GM23338 (cell line): ENCODE measurements around the gene WIPF3. TPM values are rescaled to one million over a fixed set of nuclear protein-coding genes. Genes with fewer than 3 reads are reported as not detected.

Source experiments
- ATAC-seq: fragments of 200-7000 bp; cut with Tn5 transposase; 3 replicates; pipeline ENCODE4 v1.9.1; 2020
- DNase-seq: peaks from one replicate; pipeline ENCODE4 v3.0.0-alpha.2; 2015; ENCODE audit warnings: low spot score
- H2AFZ ChIP-seq: fragments of 200-600 bp; sonication (generic); 2 replicates; pipeline ENCODE4 v1.8.0; 2016; ENCODE audit warnings: antibody characterized with exemption, mild to moderate bottlenecking, moderate library complexity
- H3F3A ChIP-seq: fragments of 200-600 bp; sonication (generic); replicated peaks from 2 replicates; pipeline ENCODE4 v1.8.0; 2017; ENCODE audit warnings: antibody characterized with exemption, mixed run types, low read depth
- H3K27ac ChIP-seq: fragments of 200-600 bp; sonication (generic); 2 replicates; pipeline ENCODE4 v1.6.1; 2016; ENCODE audit warnings: low read depth
- H3K27me3 ChIP-seq: fragments of 200-600 bp; sonication (generic); 2 replicates; pipeline ENCODE4 v1.8.0; 2016; ENCODE audit warnings: mild to moderate bottlenecking, mixed run types, moderate library complexity; ENCODE audit not compliant: insufficient read depth
- H3K36me3 ChIP-seq: fragments of 200-600 bp; sonication (generic); 2 replicates; pipeline ENCODE4 v1.8.0; 2016; ENCODE audit warnings: mild to moderate bottlenecking; ENCODE audit not compliant: insufficient read depth
- H3K4me1 ChIP-seq: fragments of 200-600 bp; sonication (generic); 2 replicates; pipeline ENCODE4 v1.8.0; 2016; ENCODE audit warnings: mild to moderate bottlenecking, moderate library complexity; ENCODE audit not compliant: insufficient read depth
- H3K4me2 ChIP-seq: fragments of 200-600 bp; sonication (generic); 2 replicates; pipeline ENCODE4 v1.7.1; 2017; ENCODE audit warnings: mixed run types
- H3K4me3 ChIP-seq: fragments of 200-600 bp; sonication (generic); 2 replicates; pipeline ENCODE4 v1.6.1; 2016; ENCODE audit warnings: mixed run types
- H3K79me2 ChIP-seq: fragments of 200-600 bp; sonication (generic); replicated peaks from 2 replicates; pipeline ENCODE4 v1.8.0; 2017; ENCODE audit warnings: mild to moderate bottlenecking; ENCODE audit not compliant: insufficient read depth
- H3K9me2 ChIP-seq: fragments of 200-600 bp; sonication (generic); 2 replicates; pipeline ENCODE4 v1.8.0; 2017; ENCODE audit not compliant: insufficient read depth
- H4K20me1 ChIP-seq: fragments of 200-600 bp; sonication (generic); replicated peaks from 2 replicates; pipeline ENCODE4 v1.8.0; 2017; ENCODE audit warnings: mild to moderate bottlenecking; ENCODE audit not compliant: insufficient read depth
- H3K27ac Mint-ChIP-seq: 2 replicates; pipeline ENCODE4 v1.8.0; 2020; ENCODE audit warnings: inconsistent platforms, mild to moderate bottlenecking, moderate library complexity, mixed read lengths
- H3K27me3 Mint-ChIP-seq: 3 replicates; pipeline ENCODE4 v1.8.0; 2022; ENCODE audit warnings: low read depth, mild to moderate bottlenecking, moderate library complexity, mixed read lengths, inconsistent platforms; ENCODE audit not compliant: insufficient read depth, poor library complexity
- H3K36me3 Mint-ChIP-seq: 3 replicates; pipeline ENCODE4 v1.8.0; 2021; ENCODE audit warnings: low read depth, mild to moderate bottlenecking, inconsistent platforms, moderate library complexity, mixed read lengths
- H3K4me1 Mint-ChIP-seq: 3 replicates; pipeline ENCODE4 v1.8.0; 2020; ENCODE audit warnings: mild to moderate bottlenecking, inconsistent platforms, mixed read lengths
- H3K4me3 Mint-ChIP-seq: 3 replicates; pipeline ENCODE4 v1.8.0; 2021; ENCODE audit warnings: moderate library complexity, mild to moderate bottlenecking, inconsistent platforms, mixed read lengths
- H3K9me3 Mint-ChIP-seq: 3 replicates; pipeline ENCODE4 v1.8.0; 2020; ENCODE audit warnings: moderate library complexity, mild to moderate bottlenecking, inconsistent platforms, mixed read lengths
- CTCF ChIP-seq, 2 experiments: fragments of 200-600 bp in 1 of 2; sonication (generic) in 1 of 2; conservative IDR thresholded peaks; 2 replicates each; pipeline versions ENCODE4 v1.5.1 to v1.6.1; 2016 to 2017; ENCODE audit warnings: antibody characterized with exemption in 2 of 2, low read depth in 2 of 2, mild to moderate bottlenecking in 2 of 2, moderate library complexity in 1 of 2
- EZH2 ChIP-seq: fragments of 200-600 bp; sonication (generic); IDR thresholded peaks from one replicate; pipeline ENCODE4 v1.8.0; 2017; ENCODE audit warnings: antibody characterized with exemption, mild to moderate bottlenecking, low read depth; ENCODE audit not compliant: unreplicated experiment
- EZH2phosphoT487 ChIP-seq: fragments of 200-600 bp; sonication (generic); IDR thresholded peaks from one replicate; pipeline ENCODE4 v1.8.1; 2018; ENCODE audit warnings: antibody characterized with exemption; ENCODE audit not compliant: unreplicated experiment
- NANOG ChIP-seq: IDR thresholded peaks from 2 replicates; pipeline ENCODE4 v1.6.1; 2016; ENCODE audit warnings: antibody characterized with exemption, borderline replicate concordance
- POLR2AphosphoS5 ChIP-seq: IDR thresholded peaks from 2 replicates; pipeline ENCODE4 v1.6.1; 2016; ENCODE audit warnings: antibody characterized with exemption, low read depth
- STAT1 ChIP-seq: IDR thresholded peaks from one replicate; pipeline ENCODE4 v1.6.1; 2016; ENCODE audit warnings: antibody characterized with exemption; ENCODE audit not compliant: unreplicated experiment
- polyA plus RNA-seq: library from polyadenylated mRNA; unstranded; fragments of >200 nt; fragmentation: Nextera tagmentation; extraction: Ambion mirVana; gene quantifications from 2 replicates; pipeline ENCODE4 v1.2.1, GENCODE V29; 2016
- total RNA-seq: library from RNA; depleted of rRNA; stranded (reverse); fragments of >200 nt; shearing (Covaris generic); gene quantifications from 2 replicates; pipeline ENCODE4 v1.2.3, GENCODE V29; 2014

Gene WIPF3
- total and polyA plus RNA-seq, 2 experiments from 2014 or later, result 5.7 to 11.4 TPM

DNA sequence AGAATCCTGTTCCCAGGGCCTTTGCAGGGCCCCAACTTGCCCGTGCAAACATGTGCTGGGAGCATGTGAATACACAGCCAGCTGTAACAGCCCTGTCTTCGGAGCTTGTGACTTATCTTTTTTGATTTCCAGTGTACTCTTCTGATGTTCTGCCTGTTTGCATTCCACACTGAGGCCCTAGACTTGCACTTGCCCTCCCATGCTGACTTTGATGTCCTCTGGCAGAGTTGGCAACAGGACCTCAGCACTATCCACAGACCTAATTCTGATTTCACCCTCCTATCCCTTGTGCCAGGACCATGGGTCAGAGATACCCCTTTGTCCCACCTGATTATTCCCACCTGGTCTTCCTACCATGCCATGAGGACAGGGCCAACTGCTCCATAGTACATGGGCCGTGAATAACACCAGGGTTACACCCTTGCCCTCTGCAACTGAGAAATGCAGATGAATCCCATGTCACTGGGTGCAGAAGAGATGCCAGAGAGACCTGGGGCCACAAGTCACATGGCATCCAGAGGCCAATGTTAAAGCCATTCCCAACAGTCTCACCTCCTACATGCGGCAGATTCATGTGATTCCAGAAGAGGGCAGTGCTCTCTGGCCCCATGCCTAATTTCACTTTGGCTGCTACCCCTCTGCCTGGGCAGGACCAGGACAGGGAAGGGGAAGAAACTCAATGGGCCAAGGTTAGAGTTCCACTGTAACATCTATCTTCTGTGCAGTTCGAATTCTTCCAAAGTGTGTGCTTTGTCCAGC is 140.3 kb downstream of the WIPF3 start:
- peak; percentile 71 for DNase-seq
- H3K36me3 ChIP-seq, result peaks cover 23% of the 10 kb centered on the region
- peak; percentile 99 for ATAC-seq

GRCh38 chr7:29948587-29948986 is 142.3 kb downstream of the WIPF3 start:
- H3K4me2 ChIP-seq, result no peak overlapping the region

More for the DNA sequence above, 140.3 kb downstream of the WIPF3 start:
- no peak overlapping the region for H3K4me2 ChIP-seq
- Mint-ChIP-seq H3K27ac (no peak overlapping the region), H3K27me3 (peaks cover 2% of the 10 kb centered on the region), H3K4me1 (no peaks in the 10 kb centered on the region), H3K4me3 (no peak overlapping the region), H3K9me3 (peaks cover 7% of the 10 kb centered on the region), H3K36me3 (peaks cover 46% of the 10 kb centered on the region)
- no peaks in the 10 kb centered on the region for H3K27me3 ChIP-seq
- no peaks in the 10 kb centered on the region for H3F3A ChIP-seq
- no peaks in the 10 kb centered on the region; the same call in 1 of the 2 replicates for H3K79me2 ChIP-seq
- H3K27ac ChIP-seq, result no peak overlapping the region
- H3K4me3 ChIP-seq, result no peak overlapping the region
- H3K4me1 ChIP-seq, result no peaks in the 10 kb centered on the region
- H3K9me2 ChIP-seq, result no peaks in the 10 kb centered on the region
- H2AFZ ChIP-seq, result no peak overlapping the region
- no peak for TF ChIP-seq EZH2
- peak; percentile 67 to 82 for TF ChIP-seq CTCF (conservative IDR thresholded peaks at IDR 0.05; ENCODE audit: low read depth in 2 of 2)
- TF ChIP-seq EZH2phosphoT487, result no peak
- no peaks in the 10 kb centered on the region; the same call in 1 of the 2 replicates for H4K20me1 ChIP-seq

More at GRCh38 chr7:29948587-29948986, 142.3 kb downstream of the WIPF3 start:
- Mint-ChIP-seq H3K27ac (no peak overlapping the region), H3K9me3 (peaks cover 7% of the 10 kb centered on the region), H3K4me3 (no peak overlapping the region), H3K27me3 (peaks cover 2% of the 10 kb centered on the region), H3K36me3 (peaks cover 54% of the 10 kb centered on the region), H3K4me1 (no peaks in the 10 kb centered on the region)
- no peak for TF ChIP-seq CTCF (conservative IDR thresholded peaks at IDR 0.05; ENCODE audit: low read depth in 2 of 2)
- no peak for TF ChIP-seq STAT1
- TF ChIP-seq NANOG, result no peak
- no peak for TF ChIP-seq EZH2
- no peak for TF ChIP-seq POLR2AphosphoS5
- peaks cover 14% of the 10 kb centered on the region for H3K36me3 ChIP-seq
- no peaks in the 10 kb centered on the region; the same call in 1 of the 2 replicates for H3K79me2 ChIP-seq
- no peak overlapping the region for H3K4me3 ChIP-seq
- H3F3A ChIP-seq, result no peaks in the 10 kb centered on the region
- H3K9me2 ChIP-seq, result no peaks in the 10 kb centered on the region
- H2AFZ ChIP-seq, result no peak overlapping the region
- H3K27me3 ChIP-seq, result no peaks in the 10 kb centered on the region
- H3K4me1 ChIP-seq, result no peaks in the 10 kb centered on the region
- DNase-seq, result no peak
- no peak overlapping the region for H3K27ac ChIP-seq
- ATAC-seq, result no peak
- no peaks in the 10 kb centered on the region; the same call in 1 of the 2 replicates for H4K20me1 ChIP-seq
